Thyroid gland (tissue), 4 donors: ENCODE data around the gene RNF10.

Experiments used
- CTCF ChIP-seq, 6 experiments: fragments of 200-600 bp in 3 of 6; fragments of 450-650 bp in 3 of 6; sonication (generic) in 3 of 6; IDR thresholded peaks; one replicate each; pipeline ENCODE4 v1.5.1; 2016 to 2019; ENCODE audit warnings: antibody characterized with exemption in 6 of 6, mild to moderate bottlenecking in 2 of 6, inconsistent platforms in 1 of 6, moderate library complexity in 1 of 6
- POLR2A ChIP-seq, 2 donors: fragments of 450-650 bp; IDR thresholded peaks; one replicate each; pipeline ENCODE4 v1.6.1; 2017; ENCODE audit warnings: antibody characterized with exemption in 2 of 2, mild to moderate bottlenecking in 2 of 2, moderate library complexity in 1 of 2

- TF ChIP-seq CTCF (IDR thresholded peaks at IDR 0.05): no peak
- no peak for TF ChIP-seq POLR2A (IDR thresholded peaks at IDR 0.05)
Measured at GRCh38 chr12:120618954-120619615, 84.9 kb downstream of the RNF10 start.
